ENCODE results near the gene NEK10.
"Not testable (repeated sequence)": the region's sequence is repeated elsewhere in the genome, so short reads cannot be mapped to it uniquely, and the experiment has no call there.

Gene NEK10

DNA sequence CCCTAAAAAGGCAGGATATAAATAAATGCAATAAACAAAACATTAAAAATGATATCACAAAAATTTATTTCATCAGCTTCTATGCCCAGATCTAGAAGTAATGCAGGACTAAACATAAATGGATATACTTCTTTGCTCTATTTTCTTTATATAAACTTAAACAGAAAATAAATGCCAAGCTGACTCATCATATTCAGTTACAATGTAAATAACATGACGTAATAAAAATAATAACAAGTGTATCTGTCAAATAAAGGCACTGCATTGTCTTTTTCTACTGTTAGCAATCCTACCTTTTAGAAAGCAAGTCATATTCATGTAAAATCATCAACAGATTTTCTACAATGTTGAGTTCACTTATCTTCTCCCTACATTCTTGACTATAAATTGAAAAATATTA lies 61.6 kb downstream of the NEK10 start:
- H3K27me3 ChIP-seq (ENCODE audit: insufficient read depth, low read length): no peaks in the 10 kb centered on the region
- H2BK5ac ChIP-seq (ENCODE audit: low read depth, low read length, poor library complexity): no peak overlapping the region
- DNase-seq: no peak
- no peak overlapping the region for H4K8ac ChIP-seq (ENCODE audit: low read depth, low read length)
- no peak overlapping the region for H3K4me2 ChIP-seq (ENCODE audit: low read length)
- no peaks in the 10 kb centered on the region for H3K36me3 ChIP-seq (ENCODE audit: control insufficient read depth in 1 of 2, insufficient read depth in 2 of 2, low read length in 2 of 2)
- no peak overlapping the region for H2BK12ac ChIP-seq (ENCODE audit: low read length)
- no peak overlapping the region for H4K91ac ChIP-seq (ENCODE audit: low read depth, low read length)
- H3K79me2 ChIP-seq (ENCODE audit: control insufficient read depth, insufficient read depth, low read length, poor library complexity): no peaks in the 10 kb centered on the region
- peaks cover 0 to 3% of the 10 kb centered on the region in 2 experiments for H3K4me1 ChIP-seq (ENCODE audit: control insufficient read depth in 1 of 2, insufficient read depth in 2 of 2, low read length in 2 of 2)
- H3K9me3 ChIP-seq (ENCODE audit: insufficient read depth, low read depth, low read length): peaks cover 3% of the 10 kb centered on the region
- WGBS (ENCODE audit: extremely low coverage, insufficient coverage, insufficient read length): no CpG with 5 or more reads among the region's 1 CpG
- H3K79me1 ChIP-seq (ENCODE audit: low read length): no peaks in the 10 kb centered on the region
- H3K23ac ChIP-seq (ENCODE audit: low read length): no peak overlapping the region
- H2BK120ac ChIP-seq (ENCODE audit: insufficient read depth, low read length, poor library complexity): no peak overlapping the region
- H3K4ac ChIP-seq (ENCODE audit: low read depth, low read length): no peak overlapping the region
- H3K4me3 ChIP-seq (ENCODE audit: low read depth, low read length): no peak overlapping the region
- H3K27ac ChIP-seq (ENCODE audit: low read depth, low read length): no peak overlapping the region
- no peak overlapping the region for H3K9ac ChIP-seq (ENCODE audit: low read length)
- no peak overlapping the region for H2AK5ac ChIP-seq (ENCODE audit: low read length)
- no peak overlapping the region for H4K12ac ChIP-seq (ENCODE audit: low read depth, low read length)
- no peak overlapping the region for H3K14ac ChIP-seq (ENCODE audit: low read length)
- H3K18ac ChIP-seq (ENCODE audit: low read length): no peak overlapping the region
- H2AFZ ChIP-seq (ENCODE audit: insufficient read depth, low read length, poor library complexity): no peak overlapping the region

DNA sequence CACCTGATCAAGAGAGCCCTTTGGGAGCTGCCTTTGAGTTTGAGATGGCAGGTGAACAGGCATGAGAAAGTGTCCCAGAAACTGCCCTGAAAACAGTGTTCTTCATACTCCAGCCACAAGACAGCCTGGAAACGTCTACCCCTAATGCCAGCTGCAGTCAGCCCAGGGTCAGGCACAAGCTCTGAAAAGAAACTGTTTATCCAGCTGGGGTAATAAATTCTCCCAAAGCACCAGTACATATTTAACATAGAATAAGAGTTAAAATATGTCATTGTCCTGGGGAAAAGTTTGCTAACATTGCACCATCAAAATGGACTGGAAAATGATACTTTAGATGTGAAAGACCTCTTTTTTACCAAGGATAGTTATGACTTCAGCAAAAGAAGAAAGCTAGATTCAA lies 66.3 kb downstream of the NEK10 start:
- Histone ChIP-seq H2BK12ac (ENCODE audit: low read length) (no peak overlapping the region), H3K14ac (ENCODE audit: low read length) (no peak overlapping the region), H3K18ac (ENCODE audit: low read length) (no peak overlapping the region), H3K4me1 (ENCODE audit: control insufficient read depth in 1 of 2, insufficient read depth in 2 of 2, low read length in 2 of 2) (no peaks in the 10 kb centered on the region), H3K27ac (ENCODE audit: low read depth, low read length) (no peak overlapping the region), H3K27me3 (ENCODE audit: insufficient read depth, low read length) (no peaks in the 10 kb centered on the region), H3K79me2 (ENCODE audit: control insufficient read depth, insufficient read depth, low read length, poor library complexity) (no peaks in the 10 kb centered on the region), H3K36me3 (ENCODE audit: control insufficient read depth in 1 of 2, insufficient read depth in 2 of 2, low read length in 2 of 2) (no peaks in the 10 kb centered on the region), H3K4ac (ENCODE audit: low read depth, low read length) (no peak overlapping the region), H3K4me3 (ENCODE audit: low read depth, low read length) (no peak overlapping the region), H2BK5ac (ENCODE audit: low read depth, low read length, poor library complexity) (no peak overlapping the region), H3K23ac (ENCODE audit: low read length) (no peak overlapping the region), H4K8ac (ENCODE audit: low read depth, low read length) (no peak overlapping the region), H2BK120ac (ENCODE audit: insufficient read depth, low read length, poor library complexity) (no peak overlapping the region), H3K9me3 (ENCODE audit: insufficient read depth, low read depth, low read length) (peaks cover 8% of the 10 kb centered on the region), H3K9ac (ENCODE audit: low read length) (no peak overlapping the region), H3K4me2 (ENCODE audit: low read length) (no peak overlapping the region), H2AFZ (ENCODE audit: insufficient read depth, low read length, poor library complexity) (no peak overlapping the region), H2AK5ac (ENCODE audit: low read length) (no peak overlapping the region), H4K91ac (ENCODE audit: low read depth, low read length) (no peak overlapping the region), H4K12ac (ENCODE audit: low read depth, low read length) (no peak overlapping the region), H3K79me1 (ENCODE audit: low read length) (no peaks in the 10 kb centered on the region)
- DNase-seq: no peak
- WGBS (ENCODE audit: extremely low coverage, insufficient coverage, insufficient read length): no CpG with 5 or more reads among the region's 1 CpG

DNA sequence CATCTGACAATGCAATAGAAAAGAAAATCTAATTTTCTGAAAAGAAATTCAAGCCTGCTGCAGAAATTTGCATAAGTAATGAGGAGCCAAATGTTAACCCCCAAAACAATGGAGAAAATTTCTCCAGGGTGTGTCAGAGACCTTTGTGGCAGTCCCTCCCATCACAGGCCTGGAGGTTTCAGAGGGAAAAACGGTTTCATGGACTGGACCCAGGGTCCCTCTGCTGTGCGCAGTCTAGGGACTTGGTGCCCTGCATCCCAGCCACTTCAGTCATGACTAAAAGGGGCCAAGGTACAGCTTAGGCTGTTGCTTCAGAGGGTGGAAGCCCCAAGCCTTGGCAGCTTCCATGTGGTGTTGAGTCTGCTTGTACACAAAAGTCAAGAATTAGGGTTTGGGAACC lies 70.2 kb downstream of the NEK10 start:
- not testable (repeated sequence) for H3K9ac ChIP-seq (ENCODE audit: low read length); H4K12ac ChIP-seq (ENCODE audit: low read depth, low read length)
- no CpG with 5 or more reads among the region's 2 CpGs for WGBS (ENCODE audit: extremely low coverage, insufficient coverage, insufficient read length)

DNA sequence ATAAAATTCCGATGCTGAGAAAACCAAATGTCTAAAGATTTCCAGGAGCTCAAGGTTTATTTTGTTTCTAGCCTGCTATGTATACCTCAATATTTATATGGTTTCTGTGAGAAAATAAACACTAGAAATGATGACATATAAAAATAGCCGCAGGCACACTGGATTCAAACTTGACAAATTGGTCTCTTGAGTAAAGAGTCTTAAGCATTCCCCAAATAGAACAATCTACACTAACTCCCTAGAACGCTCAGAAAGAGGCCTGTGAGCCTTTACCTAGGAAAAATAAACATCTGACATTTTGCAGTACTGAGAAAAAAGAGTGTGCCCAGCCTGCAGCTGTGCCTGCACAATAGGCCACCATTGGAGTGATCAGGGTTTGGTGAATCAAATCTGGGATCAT lies 75.2 kb downstream of the NEK10 start:
- Histone ChIP-seq H3K4ac (ENCODE audit: low read depth, low read length) (no peak overlapping the region), H3K79me1 (ENCODE audit: low read length) (no peaks in the 10 kb centered on the region), H2BK12ac (ENCODE audit: low read length) (no peak overlapping the region), H4K12ac (ENCODE audit: low read depth, low read length) (no peak overlapping the region), H3K4me2 (ENCODE audit: low read length) (no peak overlapping the region), H3K36me3 (ENCODE audit: control insufficient read depth in 1 of 2, insufficient read depth in 2 of 2, low read length in 2 of 2) (no peaks in the 10 kb centered on the region), H3K79me2 (ENCODE audit: control insufficient read depth, insufficient read depth, low read length, poor library complexity) (no peaks in the 10 kb centered on the region), H3K18ac (ENCODE audit: low read length) (no peak overlapping the region), H3K27me3 (ENCODE audit: insufficient read depth, low read length) (no peaks in the 10 kb centered on the region), H4K91ac (ENCODE audit: low read depth, low read length) (no peak overlapping the region), H3K23ac (ENCODE audit: low read length) (no peak overlapping the region), H3K9ac (ENCODE audit: low read length) (no peak overlapping the region), H3K4me3 (ENCODE audit: low read depth, low read length) (no peak overlapping the region), H4K8ac (ENCODE audit: low read depth, low read length) (no peak overlapping the region), H3K14ac (ENCODE audit: low read length) (no peak overlapping the region), H2AFZ (ENCODE audit: insufficient read depth, low read length, poor library complexity) (no peak overlapping the region), H2BK5ac (ENCODE audit: low read depth, low read length, poor library complexity) (no peak overlapping the region), H2AK5ac (ENCODE audit: low read length) (no peak overlapping the region), H3K9me3 (ENCODE audit: insufficient read depth, low read depth, low read length) (no peaks in the 10 kb centered on the region), H3K27ac (ENCODE audit: low read depth, low read length) (no peak overlapping the region), H3K4me1 (ENCODE audit: control insufficient read depth in 1 of 2, insufficient read depth in 2 of 2, low read length in 2 of 2) (no peaks in the 10 kb centered on the region), H2BK120ac (ENCODE audit: insufficient read depth, low read length, poor library complexity) (no peak overlapping the region)
- no CpG with 5 or more reads among the region's 3 CpGs for WGBS (ENCODE audit: extremely low coverage, insufficient coverage, insufficient read length)
- no peak for DNase-seq

More for the DNA sequence above, 70.2 kb downstream of the NEK10 start:
- H3K4ac ChIP-seq (ENCODE audit: low read depth, low read length); H3K4me2 ChIP-seq (ENCODE audit: low read length); H2BK120ac ChIP-seq (ENCODE audit: insufficient read depth, low read length, poor library complexity); H3K14ac ChIP-seq (ENCODE audit: low read length); H2AFZ ChIP-seq (ENCODE audit: insufficient read depth, low read length, poor library complexity); H3K4me3 ChIP-seq (ENCODE audit: low read depth, low read length); H4K91ac ChIP-seq (ENCODE audit: low read depth, low read length); H3K27ac ChIP-seq (ENCODE audit: low read depth, low read length); H2AK5ac ChIP-seq (ENCODE audit: low read length); H2BK12ac ChIP-seq (ENCODE audit: low read length); H3K79me2 ChIP-seq (ENCODE audit: control insufficient read depth, insufficient read depth, low read length, poor library complexity); H2BK5ac ChIP-seq (ENCODE audit: low read depth, low read length, poor library complexity); DNase-seq; H3K4me1 ChIP-seq (ENCODE audit: control insufficient read depth in 1 of 2, insufficient read depth in 2 of 2, low read length in 2 of 2); H3K36me3 ChIP-seq (ENCODE audit: control insufficient read depth in 1 of 2, insufficient read depth in 2 of 2, low read length in 2 of 2); H3K18ac ChIP-seq (ENCODE audit: low read length); H4K8ac ChIP-seq (ENCODE audit: low read depth, low read length); H3K79me1 ChIP-seq (ENCODE audit: low read length); H3K27me3 ChIP-seq (ENCODE audit: insufficient read depth, low read length); H3K9me3 ChIP-seq (ENCODE audit: insufficient read depth, low read depth, low read length); H3K23ac ChIP-seq (ENCODE audit: low read length): not testable (repeated sequence)
